SK-N-SH (cell line): Measurements from ENCODE around the gene PELI3. TPM values are rescaled to one million over a fixed set of nuclear protein-coding genes. Genes with fewer than 3 reads are reported as not detected.

Experiments used
- CTCF ChIA-PET: fragments of 300-600, 350-600 bp; formaldehyde crosslinking; extraction: SDS; loops from one replicate; lab custom pipeline; 2021; lab: Yijun Ruan, JAX
- POLR2A ChIA-PET: fragments of 350-600 bp; sonication (Branson Sonifier 250); formaldehyde crosslinking; extraction: SDS; loops from one replicate; lab custom pipeline; 2020; ENCODE audit warnings: antibody characterized with exemption, inconsistent platforms; lab: Yijun Ruan, JAX
- DNase-seq: peaks from one replicate; pipeline ENCODE4 v3.0.0; 2012
- H2AFZ ChIP-seq: fragments of 200-600 bp; sonication (generic); 2 replicates; pipeline ENCODE4 v1.8.1; 2016; ENCODE audit warnings: antibody characterized with exemption, mild to moderate bottlenecking, low read depth
- H3F3A ChIP-seq: fragments of 200-600 bp; sonication (generic); replicated peaks from 2 replicates; pipeline ENCODE3; 2016; ENCODE audit warnings: antibody characterized with exemption, mild to moderate bottlenecking; ENCODE audit not compliant: insufficient read depth
- H3K27ac ChIP-seq, 2 experiments: fragments of 200-500 bp in 1 of 2; fragments of 200-600 bp in 1 of 2; sonication (Bioruptor generic) in 1 of 2; sonication (generic), shearing (Covaris generic) in 1 of 2; 2 replicates each; pipeline versions ENCODE4 v1.5.1 to v1.6.1; 2014 to 2016; ENCODE audit warnings: low read depth in 2 of 2, inconsistent platforms in 1 of 2, low read length in 1 of 2, mild to moderate bottlenecking in 1 of 2, mixed read lengths in 1 of 2
- H3K27me3 ChIP-seq: fragments of 200-600 bp; sonication (generic), shearing (Covaris generic); 2 replicates; pipeline ENCODE4 v1.6.1; 2016; ENCODE audit warnings: mixed run types; ENCODE audit not compliant: insufficient read depth
- H3K36me3 ChIP-seq, 2 experiments: fragments of 200-500 bp in 1 of 2; fragments of 200-600 bp in 1 of 2; sonication (Bioruptor generic) in 1 of 2; sonication (generic) in 1 of 2; replicated peaks in 1 of 2; 2 replicates each; pipeline versions ENCODE3 to v1.5.1; 2014 to 2016; ENCODE audit warnings: low read length in 1 of 2, mild to moderate bottlenecking in 1 of 2; ENCODE audit not compliant: insufficient read depth in 2 of 2, control insufficient read depth in 1 of 2
- H3K4me1 ChIP-seq, 2 experiments: fragments of 200-500 bp in 1 of 2; fragments of 200-600 bp in 1 of 2; sonication (Bioruptor generic) in 1 of 2; sonication (generic), shearing (Covaris generic) in 1 of 2; 2 replicates each; pipeline versions ENCODE4 v1.5.1 to v1.6.1; 2014 to 2016; ENCODE audit warnings: low read depth in 1 of 2, low read length in 1 of 2, mixed run types in 1 of 2; ENCODE audit not compliant: insufficient read depth in 2 of 2, control insufficient read depth in 1 of 2
- H3K4me2 ChIP-seq: fragments of 200-600 bp; sonication (generic), shearing (Covaris generic); 2 replicates; pipeline ENCODE4 v1.6.1; 2017; ENCODE audit warnings: mixed run types
- H3K4me3 ChIP-seq, 2 experiments: fragments of 200-500 bp in 1 of 2; fragments of 200-600 bp in 1 of 2; sonication (Bioruptor generic) in 1 of 2; sonication (generic), shearing (Covaris generic) in 1 of 2; 2 replicates each; pipeline versions ENCODE4 v1.5.1 to v1.8.1; 2014 to 2016; ENCODE audit warnings: low read depth in 2 of 2, inconsistent platforms in 1 of 2, low read length in 1 of 2, mild to moderate bottlenecking in 1 of 2, mixed read lengths in 1 of 2, moderate library complexity in 1 of 2
- H3K79me2 ChIP-seq: fragments of 200-600 bp; sonication (generic); 2 replicates; pipeline ENCODE4 v1.8.1; 2017; ENCODE audit warnings: mild to moderate bottlenecking; ENCODE audit not compliant: insufficient read depth
- H3K9ac ChIP-seq: fragments of 200-600 bp; sonication (generic); 2 replicates; pipeline ENCODE4 v1.6.1; 2017; ENCODE audit warnings: mixed run types
- H3K9me2 ChIP-seq: fragments of 200-600 bp; sonication (generic); 2 replicates; pipeline ENCODE4 v1.6.1; 2017; ENCODE audit warnings: mixed run types
- H3K9me3 ChIP-seq: fragments of 200-600 bp; sonication (generic); 2 replicates; pipeline ENCODE4 v1.6.1; 2017; ENCODE audit warnings: mixed run types, mild to moderate bottlenecking, moderate library complexity
- H4K20me1 ChIP-seq: fragments of 200-600 bp; sonication (generic); 2 replicates; pipeline ENCODE4 v1.6.1; 2017; ENCODE audit warnings: mild to moderate bottlenecking, mixed run types; ENCODE audit not compliant: insufficient read depth
- CHD2 ChIP-seq: fragments of 150-350 bp; IDR thresholded peaks from 2 replicates; pipeline ENCODE4 v1.6.1; 2018; ENCODE audit warnings: low read length; ENCODE audit not compliant: partially characterized antibody
- CTCF ChIP-seq: fragments of 200-600 bp; sonication (generic); IDR thresholded peaks from 2 replicates; pipeline ENCODE4 v1.6.1; 2017; ENCODE audit warnings: antibody characterized with exemption, mild to moderate bottlenecking, moderate library complexity
- ELF1 ChIP-seq: IDR thresholded peaks from 2 replicates; pipeline ENCODE4 v1.4.0; 2012
- EZH2phosphoT487 ChIP-seq: fragments of 200-600 bp; sonication (generic); IDR thresholded peaks from 2 replicates; pipeline ENCODE4 v1.6.1; 2017; ENCODE audit warnings: low read depth, mixed run types, mild to moderate bottlenecking, antibody characterized with exemption, moderate library complexity, borderline replicate concordance
- FOXJ3 ChIP-seq: sonication (generic); formaldehyde crosslinking; IDR thresholded peaks from 2 replicates; pipeline ENCODE4 v1.5.1; 2020; ENCODE audit warnings: mild to moderate bottlenecking, missing genetic modification reagents
- FOXM1 ChIP-seq: IDR thresholded peaks from 2 replicates; pipeline ENCODE4 v1.4.0; 2012; ENCODE audit warnings: low read depth, mild to moderate bottlenecking
- GATA2 ChIP-seq: sonication (generic); formaldehyde crosslinking; IDR thresholded peaks from 2 replicates; pipeline ENCODE4 v1.5.0; 2020; ENCODE audit warnings: mild to moderate bottlenecking, missing genetic modification reagents
- IRF3 ChIP-seq: fragments of 150-350 bp; IDR thresholded peaks from 2 replicates; pipeline ENCODE4 v1.6.1; 2016; ENCODE audit warnings: mild to moderate bottlenecking, low read depth, low read length
- MAX ChIP-seq: IDR thresholded peaks from 2 replicates; pipeline ENCODE4 v1.4.0; 2012; ENCODE audit warnings: low read depth
- MXI1 ChIP-seq: IDR thresholded peaks from 2 replicates; pipeline ENCODE4 v1.6.1; 2012; ENCODE audit warnings: mild to moderate bottlenecking, low read depth, low read length, improper control_type of control experiment
- NFIC ChIP-seq: IDR thresholded peaks from 2 replicates; pipeline ENCODE4 v1.4.0; 2012; ENCODE audit warnings: borderline replicate concordance
- NRF1 ChIP-seq: IDR thresholded peaks from 2 replicates; pipeline ENCODE4 v1.6.1; 2012; ENCODE audit warnings: low read depth, mild to moderate bottlenecking, low read length
- PBX3 ChIP-seq: IDR thresholded peaks from 2 replicates; pipeline ENCODE4; 2012
- RCOR1 ChIP-seq: fragments of 150-350 bp; IDR thresholded peaks from 2 replicates; pipeline ENCODE4 v1.6.1; 2017; ENCODE audit warnings: antibody characterized with exemption, low read length
- RFX5 ChIP-seq: IDR thresholded peaks from 2 replicates; pipeline ENCODE4 v1.6.1; 2012; ENCODE audit warnings: mild to moderate bottlenecking, improper control_type of control experiment, low read length
- RXRA ChIP-seq: IDR thresholded peaks from 2 replicates; pipeline ENCODE4 v1.4.0; 2012; ENCODE audit warnings: low read depth, mild to moderate bottlenecking, borderline replicate concordance
- TEAD4 ChIP-seq: IDR thresholded peaks from 2 replicates; pipeline ENCODE4 v1.4.0; 2012; ENCODE audit warnings: mild to moderate bottlenecking, borderline replicate concordance; ENCODE audit not compliant: insufficient read depth
- USF1 ChIP-seq: IDR thresholded peaks from 2 replicates; pipeline ENCODE4 v1.4.0; 2012; ENCODE audit warnings: low read depth, borderline replicate concordance
- WGBS: methylation state at CpG from one replicate; pipeline ENCODE4 v1.1.6; 2017; ENCODE audit warnings: low lambda C conversion rate; 5-methylcytosine and 5-hydroxymethylcytosine counted together
- polyA plus RNA-seq, 3 experiments: library from polyadenylated mRNA; depleted of rRNA; stranded (reverse); fragments of >200 nt; gene quantifications; 2 replicates each; pipeline ENCODE4 v1.2.3, GENCODE V29; 2012

Gene PELI3
- polyA plus RNA-seq, 1 of the 3 experiments (the other 2 are of a cell fraction): 7.0 TPM

GRCh38 chr11:66473167-66473566 lies 6.5 kb downstream of the PELI3 start (continued):
- no peak for TF ChIP-seq RCOR1
- TF ChIP-seq FOXM1: no peak
- no peak for TF ChIP-seq NRF1
- TF ChIP-seq CTCF: no peak
- TF ChIP-seq NFIC: no peak

GRCh38 chr11:66473608-66474515 lies 7.2 kb downstream of the PELI3 start:
- DNase-seq: no peak
- peaks cover 6 to 23% of the 10 kb centered on the region in 2 experiments for H3K36me3 ChIP-seq
- no peak overlapping the region for H3K9ac ChIP-seq
- no peaks in the 10 kb centered on the region for H3F3A ChIP-seq
- no peak overlapping the region for H3K4me3 ChIP-seq
- no peak overlapping the region for H3K27ac ChIP-seq
- no peaks in the 10 kb centered on the region for H3K9me3 ChIP-seq
- TF ChIP-seq MXI1 (no peak), GATA2 (CRISPR knock-in tag) (no peak), USF1 (no peak), ELF1 (no peak), RXRA (no peak), FOXM1 (no peak), RFX5 (no peak), TEAD4 (no peak), FOXJ3 (CRISPR knock-in tag) (no peak), EZH2phosphoT487 (no peak), CHD2 (no peak), IRF3 (no peak), PBX3 (no peak), MAX (no peak)
- POLR2A ChIA-PET: no interaction called here
- 92% methylated on average over 6 of the region's 20 CpGs for WGBS
- CTCF ChIA-PET: interaction anchor here (2.5 kb wide), 1 partner anchor 87 kb away, joined by 7 read pairs; no protein-coding TSS in a partner anchor
- H4K20me1 ChIP-seq: no peaks in the 10 kb centered on the region
- peaks cover 0 to 6% of the 10 kb centered on the region in 2 experiments; a peak in 2 of 4 replicates for H3K4me1 ChIP-seq
- H3K9me2 ChIP-seq: no peaks in the 10 kb centered on the region
- no peaks in the 10 kb centered on the region for H3K27me3 ChIP-seq
- no peak overlapping the region for H3K4me2 ChIP-seq
- peaks cover 6% of the 10 kb centered on the region; the same call in 1 of the 2 replicates for H3K79me2 ChIP-seq
- no peak overlapping the region for H2AFZ ChIP-seq
